Liver (tissue), 9 donors: ENCODE results near the gene ST6GALNAC3. TPM values are rescaled to one million over a fixed set of nuclear protein-coding genes. Genes with fewer than 3 reads are reported as not detected.

Experiments
- DNase-seq: peaks from one replicate; pipeline ENCODE4 v3.0.0-alpha.2; 2017; ENCODE audit warnings: low spot score
- H3K27ac ChIP-seq, 2 donors: one replicate each; pipeline ENCODE4 v1.7.0; 2013; ENCODE audit warnings: inconsistent platforms in 2 of 2, low read length in 2 of 2, control low read depth in 1 of 2, low read depth in 1 of 2, mild to moderate bottlenecking in 1 of 2
- H3K27me3 ChIP-seq, 4 donors: one replicate each; pipeline versions ENCODE4 v1.6.1 to v1.7.0; 2013; ENCODE audit warnings: low read length in 3 of 4, inconsistent platforms in 1 of 4, mild to moderate bottlenecking in 1 of 4, moderate library complexity in 1 of 4; ENCODE audit not compliant: control insufficient read depth in 4 of 4, insufficient read depth in 4 of 4
- H3K36me3 ChIP-seq, 4 donors: one replicate each; pipeline versions ENCODE4 v1.6.1 to v1.7.0; 2013; ENCODE audit warnings: low read length in 3 of 4, mild to moderate bottlenecking in 3 of 4, low read depth in 1 of 4, moderate library complexity in 1 of 4; ENCODE audit not compliant: control insufficient read depth in 4 of 4, insufficient read depth in 3 of 4
- H3K4me1 ChIP-seq, 4 donors: one replicate each; pipeline versions ENCODE4 v1.6.1 to v1.7.0; 2013; ENCODE audit warnings: low read length in 3 of 4, mild to moderate bottlenecking in 3 of 4, moderate library complexity in 1 of 4; ENCODE audit not compliant: control insufficient read depth in 4 of 4, insufficient read depth in 4 of 4
- H3K4me3 ChIP-seq, 3 donors: one replicate each; pipeline versions ENCODE4 v1.6.1 to v1.7.0; 2013; ENCODE audit warnings: low read length in 3 of 3, control low read depth in 1 of 3, low read depth in 1 of 3, mild to moderate bottlenecking in 1 of 3
- H3K9ac ChIP-seq, 2 donors: one replicate each; pipeline ENCODE4 v1.7.0; 2013; ENCODE audit warnings: low read length in 2 of 2, mild to moderate bottlenecking in 2 of 2, moderate library complexity in 2 of 2, control low read depth in 1 of 2, low read depth in 1 of 2
- H3K9me3 ChIP-seq, 4 donors: one replicate each; pipeline versions ENCODE4 v1.6.1 to v1.7.0; 2013; ENCODE audit warnings: low read length in 3 of 4; ENCODE audit not compliant: control insufficient read depth in 4 of 4
- CTCF ChIP-seq: fragments of 150-350 bp; IDR thresholded peaks from 2 replicates; pipeline ENCODE4 v1.5.1; 2017; ENCODE audit warnings: improper control_type of control experiment, low read depth, low read length; ENCODE audit not compliant: missing input control
- EGR1 ChIP-seq, 2 donors: IDR thresholded peaks; 2 replicates each; pipeline ENCODE4 v1.6.1; 2016 to 2018; ENCODE audit warnings: antibody characterized with exemption in 2 of 2, low read depth in 2 of 2
- FOXA1 ChIP-seq: IDR thresholded peaks from 2 replicates; pipeline ENCODE4 v1.6.1; 2016; ENCODE audit warnings: antibody characterized with exemption
- FOXA2 ChIP-seq: IDR thresholded peaks from 2 replicates; pipeline ENCODE4 v1.6.1; 2016; ENCODE audit warnings: antibody characterized with exemption
- GABPA ChIP-seq, 2 donors: IDR thresholded peaks in 1 of 2; conservative IDR thresholded peaks in 1 of 2; 2 replicates each; pipeline ENCODE4 v1.6.1; 2016; ENCODE audit warnings: antibody characterized with exemption in 2 of 2, mild to moderate bottlenecking in 1 of 2, moderate library complexity in 1 of 2
- HNF4A ChIP-seq, 2 donors: conservative IDR thresholded peaks; 2 replicates each; pipeline ENCODE4 v1.6.1; 2016; ENCODE audit warnings: antibody characterized with exemption in 2 of 2, mild to moderate bottlenecking in 2 of 2
- HNF4G ChIP-seq: IDR thresholded peaks from 2 replicates; pipeline ENCODE4 v1.6.1; 2016; ENCODE audit warnings: antibody characterized with exemption
- JUND ChIP-seq, 2 donors: IDR thresholded peaks; 2 replicates each; pipeline ENCODE4 v1.6.1; 2016; ENCODE audit warnings: antibody characterized with exemption in 2 of 2
- MAX ChIP-seq: IDR thresholded peaks from 2 replicates; pipeline ENCODE4 v1.6.1; 2016; ENCODE audit warnings: antibody characterized with exemption
- NR2F2 ChIP-seq: IDR thresholded peaks from 2 replicates; pipeline ENCODE4 v1.6.1; 2016; ENCODE audit warnings: antibody characterized with exemption
- RAD21 ChIP-seq, 2 donors: IDR thresholded peaks; 2 replicates each; pipeline ENCODE4 v1.6.1; 2016; ENCODE audit warnings: antibody characterized with exemption in 2 of 2, mild to moderate bottlenecking in 2 of 2
- RXRA ChIP-seq, 2 donors: IDR thresholded peaks; 2 replicates each; pipeline ENCODE4 v1.6.1; 2017 to 2018; ENCODE audit warnings: antibody characterized with exemption in 2 of 2, mild to moderate bottlenecking in 1 of 2
- TAF1 ChIP-seq: conservative IDR thresholded peaks from 2 replicates; pipeline ENCODE4 v1.6.1; 2016; ENCODE audit warnings: antibody characterized with exemption, mild to moderate bottlenecking
- YY1 ChIP-seq: IDR thresholded peaks from 2 replicates; pipeline ENCODE4 v1.6.1; 2016; ENCODE audit warnings: antibody characterized with exemption, mild to moderate bottlenecking
- WGBS: extraction: QIAGEN DNeasy Blood & Tissue Kit; methylation state at CpG from one replicate; pipeline ENCODE4 v1.1.7; 2013; 5-methylcytosine and 5-hydroxymethylcytosine counted together
- polyA plus RNA-seq, 2 donors: library from polyadenylated mRNA; stranded (reverse) in 1 of 2; unstranded in 1 of 2; fragments of 200-250 nt in 1 of 2; fragments of >200 nt in 1 of 2; fragmentation: Nextera tagmentation in 1 of 2; extraction: Ambion mirVana in 1 of 2; gene quantifications; one replicate each; pipeline versions ENCODE4 v1.2.1 to v1.2.3, GENCODE V29; 2013 to 2015
- total RNA-seq, 2 donors: library from RNA; depleted of rRNA; stranded (reverse); fragments of >200 nt; gene quantifications; one replicate each; pipeline ENCODE4 v1.2.3, GENCODE V29; 2014
- TF ChIP-seq, protein P1 (sequence below): IDR thresholded peaks from 2 replicates; pipeline ENCODE4 v1.6.1; 2016; ENCODE audit warnings: antibody characterized with exemption
- TF ChIP-seq, protein P2 (sequence below): IDR thresholded peaks from 2 replicates; pipeline ENCODE4 v1.6.1; 2016; ENCODE audit warnings: antibody characterized with exemption
- donor health status: healthy.
- donor health status: healthy.
- donor health status: healthy.
- donor health status: healthy.
- donor health status: healthy.

Gene ST6GALNAC3
- total and polyA plus RNA-seq, 4 donors = 1.2 to 5.0 (median 3.2) TPM

GRCh38 chr1:76463278-76463677, 388.7 kb downstream of the ST6GALNAC3 start:
- Histone ChIP-seq H3K27me3 (no peaks in the 10 kb centered on the region), H3K4me1 (no peaks in the 10 kb centered on the region), H3K27ac (no peak overlapping the region), H3K9me3 (no peaks in the 10 kb centered on the region), H3K9ac (no peak overlapping the region), H3K36me3 (no peaks in the 10 kb centered on the region), H3K4me3 (no peak overlapping the region)
- DNase-seq = no peak
- TF ChIP-seq FOXA1 (no peak), MAX (no peak)
- WGBS = 73% methylated on average over 3 of the region's 3 CpGs

DNA sequence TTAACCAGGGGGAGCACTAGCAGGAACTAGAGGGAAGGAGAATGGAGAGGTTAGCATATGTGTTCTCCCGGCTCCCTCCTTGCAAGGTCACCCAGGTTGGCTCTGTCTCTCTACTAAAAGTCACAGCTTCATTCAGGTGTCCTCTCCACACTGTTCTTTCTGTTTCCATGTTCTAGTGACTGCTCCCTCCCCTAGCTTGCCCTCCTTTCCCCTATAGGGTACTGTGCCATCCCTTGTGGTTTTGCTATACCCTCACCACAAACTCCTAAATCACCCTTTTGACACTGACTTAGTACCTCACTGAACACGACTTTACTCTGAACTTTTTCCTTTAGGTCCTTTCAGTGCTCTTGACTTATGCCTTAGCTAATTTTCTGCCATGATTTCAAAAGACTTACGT, 389.3 kb downstream of the ST6GALNAC3 start:
- Histone ChIP-seq H3K9ac (no peak overlapping the region), H3K27me3 (no peaks in the 10 kb centered on the region), H3K27ac (no peak overlapping the region), H3K4me1 (no peaks in the 10 kb centered on the region), H3K36me3 (no peaks in the 10 kb centered on the region), H3K9me3 (no peaks in the 10 kb centered on the region), H3K4me3 (no peak overlapping the region)
- DNase-seq = no peak
- 76% methylated on average over 3 of the region's 3 CpGs for WGBS
- TF ChIP-seq, protein P1, sequence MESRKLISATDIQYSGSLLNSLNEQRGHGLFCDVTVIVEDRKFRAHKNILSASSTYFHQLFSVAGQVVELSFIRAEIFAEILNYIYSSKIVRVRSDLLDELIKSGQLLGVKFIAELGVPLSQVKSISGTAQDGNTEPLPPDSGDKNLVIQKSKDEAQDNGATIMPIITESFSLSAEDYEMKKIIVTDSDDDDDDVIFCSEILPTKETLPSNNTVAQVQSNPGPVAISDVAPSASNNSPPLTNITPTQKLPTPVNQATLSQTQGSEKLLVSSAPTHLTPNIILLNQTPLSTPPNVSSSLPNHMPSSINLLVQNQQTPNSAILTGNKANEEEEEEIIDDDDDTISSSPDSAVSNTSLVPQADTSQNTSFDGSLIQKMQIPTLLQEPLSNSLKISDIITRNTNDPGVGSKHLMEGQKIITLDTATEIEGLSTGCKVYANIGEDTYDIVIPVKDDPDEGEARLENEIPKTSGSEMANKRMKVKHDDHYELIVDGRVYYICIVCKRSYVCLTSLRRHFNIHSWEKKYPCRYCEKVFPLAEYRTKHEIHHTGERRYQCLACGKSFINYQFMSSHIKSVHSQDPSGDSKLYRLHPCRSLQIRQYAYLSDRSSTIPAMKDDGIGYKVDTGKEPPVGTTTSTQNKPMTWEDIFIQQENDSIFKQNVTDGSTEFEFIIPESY = no peak
- no peak for TF ChIP-seq JUND (IDR thresholded peaks at IDR 0.05)
- no peak for TF ChIP-seq MAX
- no peak for TF ChIP-seq TAF1
- no peak for TF ChIP-seq FOXA1
- no peak for TF ChIP-seq EGR1 (IDR thresholded peaks at IDR 0.05; ENCODE audit: low read depth in 2 of 2)
- no peak for TF ChIP-seq RXRA (IDR thresholded peaks at IDR 0.05)
- TF ChIP-seq, protein P2, sequence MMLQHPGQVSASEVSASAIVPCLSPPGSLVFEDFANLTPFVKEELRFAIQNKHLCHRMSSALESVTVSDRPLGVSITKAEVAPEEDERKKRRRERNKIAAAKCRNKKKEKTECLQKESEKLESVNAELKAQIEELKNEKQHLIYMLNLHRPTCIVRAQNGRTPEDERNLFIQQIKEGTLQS = no peak
- TF ChIP-seq GABPA (IDR thresholded peaks at IDR 0.05 in 1 of 2, conservative IDR thresholded peaks at IDR 0.05 in 1 of 2) = no peak
- TF ChIP-seq FOXA2 = no peak
- no peak for TF ChIP-seq YY1
- no peak for TF ChIP-seq NR2F2
- TF ChIP-seq RAD21 (IDR thresholded peaks at IDR 0.05) = no peak
- no peak for TF ChIP-seq CTCF
- no peak for TF ChIP-seq HNF4A (conservative IDR thresholded peaks at IDR 0.05)
- no peak for TF ChIP-seq HNF4G

GRCh38 chr1:76465030-76465429, 390.5 kb downstream of the ST6GALNAC3 start:
- Histone ChIP-seq H3K4me3 (no peak overlapping the region), H3K9ac (no peak overlapping the region), H3K36me3 (no peaks in the 10 kb centered on the region), H3K27ac (no peak overlapping the region), H3K9me3 (no peaks in the 10 kb centered on the region), H3K4me1 (no peaks in the 10 kb centered on the region), H3K27me3 (no peaks in the 10 kb centered on the region)
- TF ChIP-seq JUND (IDR thresholded peaks at IDR 0.05) (no peak), HNF4A (conservative IDR thresholded peaks at IDR 0.05) (no peak), YY1 (no peak)
- TF ChIP-seq, protein P1 = no peak
- no peak for DNase-seq
- WGBS = 88% methylated on average over 2 of the region's 2 CpGs
